Activated CD4-positive, alpha-beta T cell treated with anti-CD3 and anti-CD28 coated beads, Interleukin-2, amount 10 ng/mL, durations not matched to agents 24 days and 14 days (primary cell): ENCODE measurements around the gene GSTT2. TPM values are rescaled to one million over a fixed set of nuclear protein-coding genes. Genes with fewer than 3 reads are reported as not detected.

Experiments
- DNase-seq: peaks from one replicate; pipeline ENCODE4 v3.0.0; 2022
- H3K27ac Mint-ChIP-seq: one replicate; pipeline ENCODE4 v1.8.0; 2022; ENCODE audit warnings: mild to moderate bottlenecking, mixed read lengths
- H3K27me3 Mint-ChIP-seq: one replicate; pipeline ENCODE4 v1.8.0; 2022; ENCODE audit warnings: mixed read lengths
- H3K36me3 Mint-ChIP-seq: one replicate; pipeline ENCODE4 v1.8.0; 2022; ENCODE audit warnings: low read depth, mild to moderate bottlenecking, mixed read lengths
- H3K4me1 Mint-ChIP-seq: one replicate; pipeline ENCODE4 v1.8.0; 2021; ENCODE audit warnings: mixed read lengths
- H3K4me3 Mint-ChIP-seq: one replicate; pipeline ENCODE4 v1.8.0; 2022; ENCODE audit warnings: mild to moderate bottlenecking, moderate library complexity, mixed read lengths
- H3K9me3 Mint-ChIP-seq: one replicate; pipeline ENCODE4 v1.8.0; 2021; ENCODE audit warnings: mixed read lengths
- intact Hi-C: fragments of 100-400 bp; cut with micrococcal nuclease; formaldehyde crosslinking; loops from one replicate; pipeline ENCODE4 v1.15.1; 2023
- total RNA-seq: library from RNA; stranded (reverse); gene quantifications from 2 replicates; pipeline ENCODE4 v1.2.3, GENCODE V29; 2022

The GSTT2 gene
- total RNA-seq, 1 donor from 2014 or later, result 0.42 TPM

DNA sequence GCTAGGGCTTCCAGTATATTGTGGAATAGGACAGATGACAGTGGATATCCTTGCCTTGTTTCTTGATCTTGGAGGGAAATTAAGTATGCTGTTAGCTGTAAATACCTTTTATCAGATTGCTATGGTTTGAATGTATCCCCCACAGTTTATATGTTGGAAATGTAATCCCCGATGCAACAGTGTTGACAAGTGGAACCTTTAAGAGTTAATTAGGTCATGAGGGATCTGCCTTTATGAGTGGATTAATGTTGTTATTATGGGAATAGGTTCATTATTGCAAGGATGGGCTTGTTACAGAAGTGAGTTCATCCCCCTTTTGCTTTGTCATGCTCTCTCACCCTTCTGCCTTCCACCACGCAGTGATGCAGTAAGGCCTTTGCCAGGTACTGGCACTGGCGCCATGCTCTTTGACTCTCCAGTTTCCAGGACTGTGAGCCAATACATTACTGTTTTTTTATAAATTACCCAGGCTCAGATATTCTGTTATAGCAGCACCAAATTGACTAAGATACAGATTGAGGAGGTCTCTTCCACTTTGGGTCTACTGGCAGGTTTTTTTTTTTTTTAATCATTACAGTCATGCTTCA, 47.5 kb downstream of the GSTT2 start:
- Mint-ChIP-seq H3K27me3 (no peaks in the 10 kb centered on the region), H3K4me1 (peaks cover 36% of the 10 kb centered on the region), H3K27ac (no peak overlapping the region), H3K36me3 (peaks cover 41% of the 10 kb centered on the region), H3K9me3 (peaks cover 3% of the 10 kb centered on the region), H3K4me3 (no peak overlapping the region)
- intact Hi-C loops, result no loop called here
- DNase-seq, result no peak

DNA sequence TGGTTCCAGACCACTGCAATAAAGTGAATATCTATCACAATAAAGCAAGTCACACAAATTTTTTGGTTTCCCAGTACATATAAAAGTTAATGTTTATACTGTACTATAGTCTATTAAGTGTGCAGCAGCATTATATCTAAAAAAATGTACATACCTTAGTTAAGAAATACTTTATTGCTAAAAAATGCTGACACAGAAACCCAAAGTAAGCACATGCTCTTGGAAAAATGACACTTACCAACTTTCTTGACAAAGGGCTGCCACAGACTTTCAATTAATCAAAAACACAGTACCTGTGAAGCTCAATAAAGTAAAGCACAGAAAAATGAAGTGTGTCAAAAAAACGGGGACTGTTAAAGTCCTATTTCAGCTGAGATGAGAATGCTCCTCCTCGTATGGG, 48.1 kb downstream of the GSTT2 start:
- DNase-seq, result no peak
- intact Hi-C loops, result no loop called here
- H3K27me3 Mint-ChIP-seq, result no peaks in the 10 kb centered on the region
- H3K4me1 Mint-ChIP-seq, result peaks cover 35% of the 10 kb centered on the region
- H3K36me3 Mint-ChIP-seq, result peaks cover 40% of the 10 kb centered on the region
- no peak overlapping the region for H3K4me3 Mint-ChIP-seq
- H3K27ac Mint-ChIP-seq, result no peak overlapping the region
- peaks cover 2% of the 10 kb centered on the region for H3K9me3 Mint-ChIP-seq

DNA sequence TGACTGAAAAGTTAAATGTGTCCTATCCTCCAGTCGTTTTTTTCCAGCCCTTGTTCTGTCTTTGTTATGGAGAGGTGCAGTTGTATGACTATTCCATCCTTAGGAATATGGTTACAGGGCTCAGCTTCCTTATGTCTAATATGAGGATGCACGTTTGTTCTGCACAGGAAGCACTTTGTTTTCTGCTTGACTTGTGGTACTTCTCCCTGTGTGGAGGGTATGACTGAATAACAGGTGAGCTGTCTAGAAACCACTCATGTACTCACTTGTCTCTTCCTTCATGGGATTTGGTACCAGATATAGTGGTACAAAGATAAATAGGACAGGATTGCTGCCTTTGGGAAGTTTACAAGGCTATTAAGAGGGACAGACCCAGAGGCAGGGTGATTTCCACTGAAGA, 48.6 kb downstream of the GSTT2 start:
- no peaks in the 10 kb centered on the region for H3K9me3 Mint-ChIP-seq
- DNase-seq, result no peak

DNA sequence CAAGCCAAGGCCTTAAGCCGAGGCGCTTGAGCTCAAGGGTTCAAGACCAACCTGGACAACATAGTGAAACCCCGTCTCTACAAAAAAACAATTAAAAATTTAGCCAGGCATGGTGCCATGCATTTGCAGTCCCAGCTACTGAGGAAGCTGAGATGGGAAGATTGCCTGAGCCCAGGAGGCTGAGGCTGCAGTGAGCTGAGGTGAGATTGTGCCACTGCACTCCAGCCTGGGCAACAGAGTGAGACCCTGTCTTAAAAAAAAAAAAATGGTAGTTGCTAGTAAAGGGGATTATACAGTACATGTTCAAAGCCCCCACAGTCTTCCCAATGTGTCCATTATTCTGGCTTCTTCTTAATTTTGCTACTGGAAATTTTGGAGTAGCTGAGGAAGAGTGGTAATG, 49.4 kb downstream of the GSTT2 start:
- no peak for DNase-seq
- intact Hi-C loops, result no loop called here
- H3K27ac Mint-ChIP-seq, result no peak overlapping the region
- H3K36me3 Mint-ChIP-seq, result peaks cover 31% of the 10 kb centered on the region
- no peaks in the 10 kb centered on the region for H3K9me3 Mint-ChIP-seq
- H3K4me3 Mint-ChIP-seq, result no peak overlapping the region
- peaks cover 31% of the 10 kb centered on the region for H3K4me1 Mint-ChIP-seq
- no peaks in the 10 kb centered on the region for H3K27me3 Mint-ChIP-seq

More for the DNA sequence above, 48.6 kb downstream of the GSTT2 start:
- Mint-ChIP-seq H3K36me3 (peaks cover 34% of the 10 kb centered on the region), H3K4me3 (no peak overlapping the region), H3K4me1 (peaks cover 32% of the 10 kb centered on the region), H3K27ac (no peak overlapping the region), H3K27me3 (no peaks in the 10 kb centered on the region)
- intact Hi-C loops, result no loop called here

DNA sequence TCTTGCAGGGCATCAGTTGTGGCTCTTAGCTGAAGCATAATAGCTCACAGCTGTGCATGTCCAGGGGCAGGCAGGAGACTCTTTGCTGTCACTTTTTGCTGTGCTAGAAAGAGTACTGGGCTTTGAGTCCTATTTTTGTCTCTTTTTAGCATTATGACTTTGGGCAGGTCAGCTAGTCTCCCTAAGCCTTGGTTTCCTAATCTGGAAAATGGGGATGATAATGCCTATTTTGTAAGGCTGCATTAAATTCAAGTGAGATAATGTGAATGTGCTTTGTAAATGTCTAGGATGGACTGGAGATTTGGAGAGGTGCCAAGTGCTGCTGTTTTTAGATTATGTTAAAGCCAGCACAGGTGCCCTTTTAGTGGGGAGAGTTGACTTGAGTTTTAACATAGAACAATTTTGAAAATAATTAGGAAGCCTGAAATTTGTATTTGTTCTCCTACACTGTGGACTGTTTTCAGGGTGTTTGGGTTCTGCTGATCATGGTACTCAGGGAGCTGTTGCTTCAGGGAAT, 50.3 kb downstream of the GSTT2 start:
- peaks cover 31% of the 10 kb centered on the region for H3K4me1 Mint-ChIP-seq
- intact Hi-C loops, result no loop called here
- H3K36me3 Mint-ChIP-seq, result peaks cover 23% of the 10 kb centered on the region
- no peak overlapping the region for H3K27ac Mint-ChIP-seq
- no peaks in the 10 kb centered on the region for H3K27me3 Mint-ChIP-seq
- H3K9me3 Mint-ChIP-seq, result no peaks in the 10 kb centered on the region
- H3K4me3 Mint-ChIP-seq, result no peak overlapping the region
- DNase-seq, result no peak

Other genes starting within 250 kb of the GSTT2 start
- 2.5 and 2.6 TPM in 2 replicates for gene ZNF70, start 229.0 kb upstream of the GSTT2 start, total RNA-seq
- gene VPREB3, start 225.7 kb upstream of the GSTT2 start, total RNA-seq, result not detected in 2 replicates
- gene C22orf15, start 217.1 kb upstream of the GSTT2 start, total RNA-seq, result 0.16 and 0.19 TPM in 2 replicates
- 122 and 126 TPM in 2 replicates for gene CHCHD10, start 212.2 kb upstream of the GSTT2 start, total RNA-seq
- gene MMP11, start 207.3 kb upstream of the GSTT2 start, total RNA-seq, result 0.50 and 0.70 TPM in 2 replicates
- 89.9 and 92.2 TPM in 2 replicates for gene SMARCB1, start 193.2 kb upstream of the GSTT2 start, total RNA-seq
- 13.4 and 14.8 TPM in 2 replicates for gene DERL3, start 141.1 kb upstream of the GSTT2 start, total RNA-seq
- 8.0 and 9.3 TPM in 2 replicates for gene SLC2A11, start 122.3 kb upstream of the GSTT2 start, total RNA-seq
- 1,352 and 1,382 TPM in 2 replicates for gene MIF, start 85.8 kb upstream of the GSTT2 start, total RNA-seq
- gene GSTT2B, start 18.9 kb upstream of the GSTT2 start, total RNA-seq, result 0.36 TPM in 1 of 2 replicates, not detected in the other
- 5.0 TPM in 2 replicates for gene DDTL, start 13.2 kb upstream of the GSTT2 start, total RNA-seq
- 106 and 108 TPM in 2 replicates for gene DDT, start 5.7 kb upstream of the GSTT2 start, total RNA-seq
- not detected in 2 replicates for gene GSTT4, start 25.3 kb downstream of the GSTT2 start, total RNA-seq
- gene CABIN1, start 31.2 kb downstream of the GSTT2 start, total RNA-seq, result 100 and 103 TPM in 2 replicates
- 0.75 and 0.78 TPM in 2 replicates for gene SUSD2, start 201.4 kb downstream of the GSTT2 start, total RNA-seq